SK-N-SH (cell line): Measurements from ENCODE around the gene AGBL3. TPM values are rescaled to one million over a fixed set of nuclear protein-coding genes. Genes with fewer than 3 reads are reported as not detected.

Experiments used
- CTCF ChIA-PET: fragments of 300-600, 350-600 bp; formaldehyde crosslinking; extraction: SDS; loops from one replicate; lab custom pipeline; 2021; lab: Yijun Ruan, JAX
- POLR2A ChIA-PET: fragments of 350-600 bp; sonication (Branson Sonifier 250); formaldehyde crosslinking; extraction: SDS; loops from one replicate; lab custom pipeline; 2020; ENCODE audit warnings: antibody characterized with exemption, inconsistent platforms; lab: Yijun Ruan, JAX
- DNase-seq: peaks from one replicate; pipeline ENCODE4 v3.0.0; 2012
- H2AFZ ChIP-seq: fragments of 200-600 bp; sonication (generic); 2 replicates; pipeline ENCODE4 v1.8.1; 2016; ENCODE audit warnings: antibody characterized with exemption, mild to moderate bottlenecking, low read depth
- H3F3A ChIP-seq: fragments of 200-600 bp; sonication (generic); replicated peaks from 2 replicates; pipeline ENCODE3; 2016; ENCODE audit warnings: antibody characterized with exemption, mild to moderate bottlenecking; ENCODE audit not compliant: insufficient read depth
- H3K27ac ChIP-seq, 2 experiments: fragments of 200-500 bp in 1 of 2; fragments of 200-600 bp in 1 of 2; sonication (Bioruptor generic) in 1 of 2; sonication (generic), shearing (Covaris generic) in 1 of 2; 2 replicates each; pipeline versions ENCODE4 v1.5.1 to v1.6.1; 2014 to 2016; ENCODE audit warnings: low read depth in 2 of 2, inconsistent platforms in 1 of 2, low read length in 1 of 2, mild to moderate bottlenecking in 1 of 2, mixed read lengths in 1 of 2
- H3K27me3 ChIP-seq: fragments of 200-600 bp; sonication (generic), shearing (Covaris generic); 2 replicates; pipeline ENCODE4 v1.6.1; 2016; ENCODE audit warnings: mixed run types; ENCODE audit not compliant: insufficient read depth
- H3K36me3 ChIP-seq, 2 experiments: fragments of 200-500 bp in 1 of 2; fragments of 200-600 bp in 1 of 2; sonication (Bioruptor generic) in 1 of 2; sonication (generic) in 1 of 2; replicated peaks in 1 of 2; 2 replicates each; pipeline versions ENCODE3 to v1.5.1; 2014 to 2016; ENCODE audit warnings: low read length in 1 of 2, mild to moderate bottlenecking in 1 of 2; ENCODE audit not compliant: insufficient read depth in 2 of 2, control insufficient read depth in 1 of 2
- H3K4me1 ChIP-seq, 2 experiments: fragments of 200-500 bp in 1 of 2; fragments of 200-600 bp in 1 of 2; sonication (Bioruptor generic) in 1 of 2; sonication (generic), shearing (Covaris generic) in 1 of 2; 2 replicates each; pipeline versions ENCODE4 v1.5.1 to v1.6.1; 2014 to 2016; ENCODE audit warnings: low read depth in 1 of 2, low read length in 1 of 2, mixed run types in 1 of 2; ENCODE audit not compliant: insufficient read depth in 2 of 2, control insufficient read depth in 1 of 2
- H3K4me2 ChIP-seq: fragments of 200-600 bp; sonication (generic), shearing (Covaris generic); 2 replicates; pipeline ENCODE4 v1.6.1; 2017; ENCODE audit warnings: mixed run types
- H3K4me3 ChIP-seq, 2 experiments: fragments of 200-500 bp in 1 of 2; fragments of 200-600 bp in 1 of 2; sonication (Bioruptor generic) in 1 of 2; sonication (generic), shearing (Covaris generic) in 1 of 2; 2 replicates each; pipeline versions ENCODE4 v1.5.1 to v1.8.1; 2014 to 2016; ENCODE audit warnings: low read depth in 2 of 2, inconsistent platforms in 1 of 2, low read length in 1 of 2, mild to moderate bottlenecking in 1 of 2, mixed read lengths in 1 of 2, moderate library complexity in 1 of 2
- H3K79me2 ChIP-seq: fragments of 200-600 bp; sonication (generic); 2 replicates; pipeline ENCODE4 v1.8.1; 2017; ENCODE audit warnings: mild to moderate bottlenecking; ENCODE audit not compliant: insufficient read depth
- H3K9ac ChIP-seq: fragments of 200-600 bp; sonication (generic); 2 replicates; pipeline ENCODE4 v1.6.1; 2017; ENCODE audit warnings: mixed run types
- H3K9me2 ChIP-seq: fragments of 200-600 bp; sonication (generic); 2 replicates; pipeline ENCODE4 v1.6.1; 2017; ENCODE audit warnings: mixed run types
- H3K9me3 ChIP-seq: fragments of 200-600 bp; sonication (generic); 2 replicates; pipeline ENCODE4 v1.6.1; 2017; ENCODE audit warnings: mixed run types, mild to moderate bottlenecking, moderate library complexity
- H4K20me1 ChIP-seq: fragments of 200-600 bp; sonication (generic); 2 replicates; pipeline ENCODE4 v1.6.1; 2017; ENCODE audit warnings: mild to moderate bottlenecking, mixed run types; ENCODE audit not compliant: insufficient read depth
- CTCF ChIP-seq: fragments of 200-600 bp; sonication (generic); IDR thresholded peaks from 2 replicates; pipeline ENCODE4 v1.6.1; 2017; ENCODE audit warnings: antibody characterized with exemption, mild to moderate bottlenecking, moderate library complexity
- FOSL2 ChIP-seq: IDR thresholded peaks from 2 replicates; pipeline ENCODE4 v1.4.0; 2012; ENCODE audit warnings: low read depth, mild to moderate bottlenecking, moderate library complexity, borderline replicate concordance
- FOXJ3 ChIP-seq: sonication (generic); formaldehyde crosslinking; IDR thresholded peaks from 2 replicates; pipeline ENCODE4 v1.5.1; 2020; ENCODE audit warnings: mild to moderate bottlenecking, missing genetic modification reagents
- GABPA ChIP-seq: IDR thresholded peaks from 2 replicates; pipeline ENCODE4 v1.4.0; 2012; ENCODE audit warnings: low read depth, mild to moderate bottlenecking
- JUND ChIP-seq: IDR thresholded peaks from 2 replicates; pipeline ENCODE4 v1.4.0; 2012
- MAX ChIP-seq: IDR thresholded peaks from 2 replicates; pipeline ENCODE4 v1.4.0; 2012; ENCODE audit warnings: low read depth
- MEF2A ChIP-seq: IDR thresholded peaks from 2 replicates; pipeline ENCODE4 v1.4.0; 2012; ENCODE audit warnings: low read depth, borderline replicate concordance
- MXI1 ChIP-seq: IDR thresholded peaks from 2 replicates; pipeline ENCODE4 v1.6.1; 2012; ENCODE audit warnings: mild to moderate bottlenecking, low read depth, low read length, improper control_type of control experiment
- POLR2AphosphoS5 ChIP-seq: IDR thresholded peaks from 2 replicates; pipeline ENCODE4 v1.6.1; 2012; ENCODE audit warnings: low read depth, low read length
- RAD21 ChIP-seq: IDR thresholded peaks from 2 replicates; pipeline ENCODE4 v1.6.1; 2012; ENCODE audit warnings: mild to moderate bottlenecking, low read length
- RFX5 ChIP-seq: IDR thresholded peaks from 2 replicates; pipeline ENCODE4 v1.6.1; 2012; ENCODE audit warnings: mild to moderate bottlenecking, improper control_type of control experiment, low read length
- SIN3A ChIP-seq: IDR thresholded peaks from 2 replicates; pipeline ENCODE4 v1.6.1; 2012; ENCODE audit warnings: low read depth, mild to moderate bottlenecking, low read length, moderate library complexity, borderline replicate concordance
- SMC3 ChIP-seq: IDR thresholded peaks from 2 replicates; pipeline ENCODE4 v1.6.1; 2012; ENCODE audit warnings: low read depth, low read length, improper control_type of control experiment
- TAF1 ChIP-seq: IDR thresholded peaks from 2 replicates; pipeline ENCODE4 v1.6.1; 2012; ENCODE audit warnings: low read depth, mild to moderate bottlenecking, low read length, moderate library complexity, borderline replicate concordance
- TCF12 ChIP-seq: IDR thresholded peaks from 2 replicates; pipeline ENCODE4 v1.4.0; 2012
- TEAD4 ChIP-seq: IDR thresholded peaks from 2 replicates; pipeline ENCODE4 v1.4.0; 2012; ENCODE audit warnings: mild to moderate bottlenecking, borderline replicate concordance; ENCODE audit not compliant: insufficient read depth
- USF1 ChIP-seq: IDR thresholded peaks from 2 replicates; pipeline ENCODE4 v1.4.0; 2012; ENCODE audit warnings: low read depth, borderline replicate concordance
- WGBS: methylation state at CpG from one replicate; pipeline ENCODE4 v1.1.6; 2017; ENCODE audit warnings: low lambda C conversion rate; 5-methylcytosine and 5-hydroxymethylcytosine counted together
- polyA plus RNA-seq, 3 experiments: library from polyadenylated mRNA; depleted of rRNA; stranded (reverse); fragments of >200 nt; gene quantifications; 2 replicates each; pipeline ENCODE4 v1.2.3, GENCODE V29; 2012
- TF ChIP-seq, protein P1 (sequence below): IDR thresholded peaks from 2 replicates; pipeline ENCODE4 v1.6.1; 2012; ENCODE audit warnings: mild to moderate bottlenecking, low read depth, low read length, moderate library complexity
- TF ChIP-seq, protein P2 (sequence below): fragments of 150-350 bp; IDR thresholded peaks from 2 replicates; pipeline ENCODE4 v1.6.1; 2016; ENCODE audit warnings: mild to moderate bottlenecking, low read depth, low read length
- TF ChIP-seq, protein P3 (sequence below): fragments of 150-350 bp; IDR thresholded peaks from 2 replicates; pipeline ENCODE4 v1.6.1; 2017; ENCODE audit warnings: antibody characterized with exemption, low read length, low read depth, borderline replicate concordance
- TF ChIP-seq, protein P4 (sequence below): IDR thresholded peaks from 2 replicates; pipeline ENCODE4; 2012

The AGBL3 gene
- 0.35 and 0.91 TPM in 2 replicates for polyA plus RNA-seq (2012; rRNA removed)
- 0.36 and 0.67 TPM in 2 replicates for polyA plus RNA-seq (2012; cell fraction: cytosol; rRNA removed)
- 0.62 and 1.2 TPM in 2 replicates for polyA plus RNA-seq (2012; cell fraction: nucleus; rRNA removed)

DNA sequence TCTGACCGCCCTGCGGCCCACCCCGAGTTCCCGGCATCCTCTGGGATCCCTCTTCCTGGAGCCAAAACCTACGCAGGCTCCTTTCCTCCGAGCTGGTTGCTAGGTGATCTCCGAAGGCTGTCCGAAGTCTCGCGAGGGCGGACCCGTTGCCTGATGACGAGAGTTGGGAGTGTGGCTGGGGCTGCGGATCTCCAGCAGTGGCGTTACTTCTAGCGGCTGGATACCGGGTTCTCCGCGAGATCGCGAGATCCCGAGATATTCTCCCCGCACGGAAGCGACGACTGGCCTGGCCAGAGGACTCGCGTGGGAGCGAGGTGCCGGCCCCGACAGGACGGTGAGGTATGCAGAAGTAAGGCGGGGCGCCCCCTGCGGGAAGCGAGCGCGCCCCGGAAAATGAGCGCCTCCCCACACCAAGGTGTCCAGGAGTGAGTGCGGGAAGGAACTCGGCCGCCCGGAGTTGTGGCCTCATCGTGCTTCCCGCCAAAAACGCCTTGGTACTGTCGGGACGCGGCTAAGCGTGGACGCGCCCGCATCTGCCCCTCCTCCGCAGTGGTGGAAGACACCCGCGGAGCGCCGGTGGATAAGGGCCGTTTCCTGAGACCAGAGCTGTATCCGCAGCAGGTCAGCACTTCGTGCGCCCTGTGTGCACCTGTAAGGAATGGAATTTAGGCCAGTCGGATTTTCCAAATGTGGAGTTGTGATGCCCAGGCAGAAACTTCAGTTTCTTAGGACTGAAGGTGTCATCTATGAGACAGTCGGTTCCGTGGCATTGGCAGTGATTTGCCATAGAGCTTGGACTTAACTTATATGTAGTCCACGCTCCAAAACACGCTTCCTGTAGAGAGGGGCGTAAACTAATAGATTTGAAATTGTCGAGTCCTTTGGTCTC is at the start of gene AGBL3:
AGBL3 (plus strand) TSS at position 146 of the 889 bp plus-strand sequence. CDS start 1,426 bp downstream, outside the sequence.
- peak within 1 kb of the TSS; percentile 71 to 96 for H3K27ac ChIP-seq
- no peaks in the 10 kb centered on the region; the same call in 1 of the 2 replicates for H3K9me2 ChIP-seq
- POLR2A ChIA-PET, result interaction anchor here (0.8 to 1.7 kb wide), 6 partner anchors 17 to 528 kb away, joined by 3 to 6 read pairs (median 4); partner anchors contain the start of genes AKR1B1 and CYREN
- H3K9ac ChIP-seq, result peak within 1 kb of the TSS; percentile 79
- WGBS, result under 1% methylated on average over 49 of the region's 70 CpGs
- no peaks in the 10 kb centered on the region for H4K20me1 ChIP-seq
- peak within 1 kb of the TSS; percentile 98 for H3K4me3 ChIP-seq
- H3K4me2 ChIP-seq, result peak within 1 kb of the TSS; percentile 93
- peak within 1 kb of the TSS; percentile 94 for H2AFZ ChIP-seq
- peak; percentile 94 for DNase-seq
- H3K9me3 ChIP-seq, result 0 out of 2 replicates have a peak, but pooled peaks cover 4% of the 10 kb centered on the region
- CTCF ChIA-PET, result interaction anchor here (0.7 to 3.2 kb wide), 29 partner anchors 8 to 438 kb away, joined by 3 to 12 read pairs (median 3); partner anchors contain the start of gene CYREN
- no peaks in the 10 kb centered on the region for H3K27me3 ChIP-seq
- H3K79me2 ChIP-seq, result peaks cover 21% of the 10 kb centered on the region
- H3K36me3 ChIP-seq, result peaks cover 17 to 25% of the 10 kb centered on the region in 2 experiments
- H3F3A ChIP-seq, result no peaks in the 10 kb centered on the region
- H3K4me1 ChIP-seq, result peaks cover 0 to 14% of the 10 kb centered on the region in 2 experiments; a peak in 1 of 4 replicates
- TF ChIP-seq RAD21, result peak; percentile 36
- peak; percentile 93 for TF ChIP-seq SIN3A
- TF ChIP-seq POLR2AphosphoS5, result peak; percentile 92
- TF ChIP-seq MAX, result peak; percentile 92
- TF ChIP-seq TCF12, result peak; percentile 22; the same call in 1 of the 2 replicates
- no peak for TF ChIP-seq FOSL2
- TF ChIP-seq CTCF, result peak; percentile 79
- TF ChIP-seq, protein P1, sequence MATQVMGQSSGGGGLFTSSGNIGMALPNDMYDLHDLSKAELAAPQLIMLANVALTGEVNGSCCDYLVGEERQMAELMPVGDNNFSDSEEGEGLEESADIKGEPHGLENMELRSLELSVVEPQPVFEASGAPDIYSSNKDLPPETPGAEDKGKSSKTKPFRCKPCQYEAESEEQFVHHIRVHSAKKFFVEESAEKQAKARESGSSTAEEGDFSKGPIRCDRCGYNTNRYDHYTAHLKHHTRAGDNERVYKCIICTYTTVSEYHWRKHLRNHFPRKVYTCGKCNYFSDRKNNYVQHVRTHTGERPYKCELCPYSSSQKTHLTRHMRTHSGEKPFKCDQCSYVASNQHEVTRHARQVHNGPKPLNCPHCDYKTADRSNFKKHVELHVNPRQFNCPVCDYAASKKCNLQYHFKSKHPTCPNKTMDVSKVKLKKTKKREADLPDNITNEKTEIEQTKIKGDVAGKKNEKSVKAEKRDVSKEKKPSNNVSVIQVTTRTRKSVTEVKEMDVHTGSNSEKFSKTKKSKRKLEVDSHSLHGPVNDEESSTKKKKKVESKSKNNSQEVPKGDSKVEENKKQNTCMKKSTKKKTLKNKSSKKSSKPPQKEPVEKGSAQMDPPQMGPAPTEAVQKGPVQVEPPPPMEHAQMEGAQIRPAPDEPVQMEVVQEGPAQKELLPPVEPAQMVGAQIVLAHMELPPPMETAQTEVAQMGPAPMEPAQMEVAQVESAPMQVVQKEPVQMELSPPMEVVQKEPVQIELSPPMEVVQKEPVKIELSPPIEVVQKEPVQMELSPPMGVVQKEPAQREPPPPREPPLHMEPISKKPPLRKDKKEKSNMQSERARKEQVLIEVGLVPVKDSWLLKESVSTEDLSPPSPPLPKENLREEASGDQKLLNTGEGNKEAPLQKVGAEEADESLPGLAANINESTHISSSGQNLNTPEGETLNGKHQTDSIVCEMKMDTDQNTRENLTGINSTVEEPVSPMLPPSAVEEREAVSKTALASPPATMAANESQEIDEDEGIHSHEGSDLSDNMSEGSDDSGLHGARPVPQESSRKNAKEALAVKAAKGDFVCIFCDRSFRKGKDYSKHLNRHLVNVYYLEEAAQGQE, result no peak; the same call in 1 of the 2 replicates
- no peak for TF ChIP-seq USF1
- TF ChIP-seq RFX5, result peak; percentile 84
- TF ChIP-seq, protein P2, sequence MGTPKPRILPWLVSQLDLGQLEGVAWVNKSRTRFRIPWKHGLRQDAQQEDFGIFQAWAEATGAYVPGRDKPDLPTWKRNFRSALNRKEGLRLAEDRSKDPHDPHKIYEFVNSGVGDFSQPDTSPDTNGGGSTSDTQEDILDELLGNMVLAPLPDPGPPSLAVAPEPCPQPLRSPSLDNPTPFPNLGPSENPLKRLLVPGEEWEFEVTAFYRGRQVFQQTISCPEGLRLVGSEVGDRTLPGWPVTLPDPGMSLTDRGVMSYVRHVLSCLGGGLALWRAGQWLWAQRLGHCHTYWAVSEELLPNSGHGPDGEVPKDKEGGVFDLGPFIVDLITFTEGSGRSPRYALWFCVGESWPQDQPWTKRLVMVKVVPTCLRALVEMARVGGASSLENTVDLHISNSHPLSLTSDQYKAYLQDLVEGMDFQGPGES, result no peak
- no peak for TF ChIP-seq JUND
- TF ChIP-seq SMC3, result peak; percentile 42
- TF ChIP-seq TEAD4, result peak; percentile 42; the same call in 1 of the 2 replicates
- TF ChIP-seq TAF1, result peak; percentile 80
- TF ChIP-seq, protein P3, sequence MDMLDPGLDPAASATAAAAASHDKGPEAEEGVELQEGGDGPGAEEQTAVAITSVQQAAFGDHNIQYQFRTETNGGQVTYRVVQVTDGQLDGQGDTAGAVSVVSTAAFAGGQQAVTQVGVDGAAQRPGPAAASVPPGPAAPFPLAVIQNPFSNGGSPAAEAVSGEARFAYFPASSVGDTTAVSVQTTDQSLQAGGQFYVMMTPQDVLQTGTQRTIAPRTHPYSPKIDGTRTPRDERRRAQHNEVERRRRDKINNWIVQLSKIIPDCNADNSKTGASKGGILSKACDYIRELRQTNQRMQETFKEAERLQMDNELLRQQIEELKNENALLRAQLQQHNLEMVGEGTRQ, result no peak
- peak; percentile 76 for TF ChIP-seq MXI1
- TF ChIP-seq MEF2A, result no peak
- TF ChIP-seq, protein P4, sequence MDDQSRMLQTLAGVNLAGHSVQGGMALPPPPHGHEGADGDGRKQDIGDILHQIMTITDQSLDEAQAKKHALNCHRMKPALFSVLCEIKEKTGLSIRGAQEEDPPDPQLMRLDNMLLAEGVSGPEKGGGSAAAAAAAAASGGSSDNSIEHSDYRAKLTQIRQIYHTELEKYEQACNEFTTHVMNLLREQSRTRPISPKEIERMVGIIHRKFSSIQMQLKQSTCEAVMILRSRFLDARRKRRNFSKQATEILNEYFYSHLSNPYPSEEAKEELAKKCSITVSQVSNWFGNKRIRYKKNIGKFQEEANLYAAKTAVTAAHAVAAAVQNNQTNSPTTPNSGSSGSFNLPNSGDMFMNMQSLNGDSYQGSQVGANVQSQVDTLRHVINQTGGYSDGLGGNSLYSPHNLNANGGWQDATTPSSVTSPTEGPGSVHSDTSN, result no peak
- TF ChIP-seq FOXJ3 (CRISPR knock-in tag), result no peak
- TF ChIP-seq GABPA, result peak; percentile 22; the same call in 1 of the 2 replicates
